Spinal cord (tissue), 10 donors: ENCODE results near the gene AUH. TPM values are rescaled to one million over a fixed set of nuclear protein-coding genes. Genes with fewer than 3 reads are reported as not detected.
A peak's percentile ranks its signal among the peaks of the same experiment; 100 is the strongest.

ENCODE experiments used
- DNase-seq, 6 donors: peaks; one replicate each; pipeline versions ENCODE4 v3.0.0 to v3.0.0-alpha.2; 2013 to 2015; ENCODE audit warnings: low spot score in 6 of 6, low read depth in 4 of 6
- H3K27ac ChIP-seq: one replicate; pipeline ENCODE4 v1.5.1; 2013; ENCODE audit warnings: low read depth, low read length, control low read depth
- H3K27me3 ChIP-seq: one replicate; pipeline ENCODE4 v1.6.1; 2013; ENCODE audit warnings: low read length; ENCODE audit not compliant: control insufficient read depth, insufficient read depth
- H3K36me3 ChIP-seq: one replicate; pipeline ENCODE4 v1.6.1; 2013; ENCODE audit warnings: low read length; ENCODE audit not compliant: control insufficient read depth, insufficient read depth
- H3K4me1 ChIP-seq: one replicate; pipeline ENCODE4 v1.6.1; 2013; ENCODE audit warnings: low read length; ENCODE audit not compliant: control insufficient read depth, insufficient read depth
- H3K4me3 ChIP-seq: one replicate; pipeline ENCODE4 v1.5.1; 2013; ENCODE audit warnings: low read depth, low read length, control low read depth
- H3K9me3 ChIP-seq: one replicate; pipeline ENCODE4 v1.6.1; 2013; ENCODE audit warnings: low read length; ENCODE audit not compliant: control insufficient read depth, insufficient read depth
- WGBS: methylation state at CpG from one replicate; pipeline ENCODE4 v1.1.5; 2013; ENCODE audit warnings: missing lambda C conversion rate; ENCODE audit not compliant: insufficient coverage; 5-methylcytosine and 5-hydroxymethylcytosine counted together
- polyA plus RNA-seq, 2 donors: library from polyadenylated mRNA; unstranded; fragments of 120-200 nt; gene quantifications; one replicate each; pipeline ENCODE4 v1.2.1, GENCODE V29; 2013; ENCODE audit not compliant: insufficient read length in 2 of 2
- total RNA-seq, 2 donors: library from RNA; depleted of rRNA in 1 of 2; stranded (reverse); fragments of 120-200 nt in 1 of 2; fragments of >200 nt in 1 of 2; gene quantifications; one replicate each; pipeline versions ENCODE4 v1.2.3 to v1.2.4, GENCODE V29; 2013 to 2014
- donor health status: healthy.

Gene AUH
- total and polyA plus RNA-seq, 4 donors, result 19.6 to 34.8 (median 26.5) TPM

GRCh38 chr9:91289244-91289643 is 72.5 kb downstream of the AUH start:
- no CpG with 5 or more reads among the region's 1 CpG for WGBS
- Histone ChIP-seq H3K9me3 (no peaks in the 10 kb centered on the region), H3K4me3 (no peak overlapping the region), H3K4me1 (no peaks in the 10 kb centered on the region), H3K27me3 (no peaks in the 10 kb centered on the region), H3K36me3 (peaks cover 3% of the 10 kb centered on the region), H3K27ac (no peak overlapping the region)
- peak in 1 of 6 donors; percentile 32 for DNase-seq

- WGBS, result 33% methylated on average over 1 of the region's 6 CpGs
These were observed 75.9 kb downstream of the AUH start for GRCh38 chr9:91285729-91286353.

GRCh38 chr9:91282292-91282691 is 79.4 kb downstream of the AUH start:
- no peak overlapping the region for H3K4me3 ChIP-seq
- DNase-seq, result no peak
- H3K27ac ChIP-seq, result no peak overlapping the region
- WGBS, result 100% methylated on average over 1 of the region's 3 CpGs
- no peaks in the 10 kb centered on the region for H3K27me3 ChIP-seq
- H3K9me3 ChIP-seq, result no peaks in the 10 kb centered on the region
- H3K36me3 ChIP-seq, result no peaks in the 10 kb centered on the region
- H3K4me1 ChIP-seq, result no peaks in the 10 kb centered on the region

More at GRCh38 chr9:91285729-91286353, 75.9 kb downstream of the AUH start:
- H3K27ac ChIP-seq, result no peak overlapping the region
- no peak overlapping the region for H3K4me3 ChIP-seq
- no peaks in the 10 kb centered on the region for H3K4me1 ChIP-seq
- H3K36me3 ChIP-seq, result no peaks in the 10 kb centered on the region
- peak in 2 of 6 donors; percentile 26 to 41 for DNase-seq
- H3K27me3 ChIP-seq, result no peaks in the 10 kb centered on the region
- no peaks in the 10 kb centered on the region for H3K9me3 ChIP-seq

GRCh38 chr9:91279296-91280204 is 82.2 kb downstream of the AUH start:
- Histone ChIP-seq H3K4me3 (no peak overlapping the region), H3K27me3 (no peaks in the 10 kb centered on the region), H3K4me1 (no peaks in the 10 kb centered on the region), H3K9me3 (no peaks in the 10 kb centered on the region), H3K36me3 (no peaks in the 10 kb centered on the region), H3K27ac (no peak overlapping the region)
- WGBS, result 88% methylated on average over 5 of the region's 8 CpGs
- DNase-seq, result no peak

GRCh38 chr9:91276513-91276912 is 85.2 kb downstream of the AUH start:
- DNase-seq, result no peak
- no peak overlapping the region for H3K27ac ChIP-seq
- no peaks in the 10 kb centered on the region for H3K36me3 ChIP-seq
- H3K27me3 ChIP-seq, result no peaks in the 10 kb centered on the region
- peaks cover 2% of the 10 kb centered on the region for H3K4me1 ChIP-seq
- no peaks in the 10 kb centered on the region for H3K9me3 ChIP-seq
- no CpG with 5 or more reads among the region's 3 CpGs for WGBS
- no peak overlapping the region for H3K4me3 ChIP-seq

- H3K4me3 ChIP-seq, result no peak overlapping the region
- DNase-seq, result peak in 1 of 6 donors; percentile 25
- no peaks in the 10 kb centered on the region for H3K27me3 ChIP-seq
- no peaks in the 10 kb centered on the region for H3K9me3 ChIP-seq
- no peak overlapping the region for H3K27ac ChIP-seq
- H3K4me1 ChIP-seq, result peaks cover 2% of the 10 kb centered on the region
- H3K36me3 ChIP-seq, result no peaks in the 10 kb centered on the region
- WGBS, result no CpG with 5 or more reads among the region's 1 CpG
These were observed 86.1 kb downstream of the AUH start for GRCh38 chr9:91275655-91276054.

DNA sequence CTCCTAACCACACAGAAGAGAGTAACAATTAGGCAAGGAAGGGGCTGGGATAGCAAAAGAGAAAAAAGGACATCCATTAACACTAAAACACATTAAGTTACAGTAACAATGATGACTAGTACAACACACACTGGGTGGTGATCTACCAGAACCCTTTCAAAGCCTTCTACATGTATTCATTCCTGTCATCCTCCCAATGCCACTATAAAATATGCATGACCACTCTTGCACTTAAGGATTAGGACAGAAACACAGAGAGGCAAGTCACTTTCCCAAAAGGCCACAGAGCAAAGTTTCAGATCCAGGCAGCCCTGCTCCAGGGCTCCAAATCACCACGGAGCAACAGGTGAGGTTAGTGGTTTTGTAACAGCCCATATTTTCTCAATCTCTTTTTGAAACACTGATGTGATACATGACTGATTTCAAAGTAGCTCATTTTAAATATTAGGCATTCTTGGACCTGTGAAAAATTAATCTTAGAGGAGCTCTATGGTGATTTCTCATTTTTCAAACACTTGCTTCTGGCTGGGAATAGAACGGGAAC is 86.7 kb downstream of the AUH start:
- Histone ChIP-seq H3K4me3 (no peak overlapping the region), H3K27ac (no peak overlapping the region), H3K9me3 (no peaks in the 10 kb centered on the region), H3K36me3 (no peaks in the 10 kb centered on the region), H3K27me3 (no peaks in the 10 kb centered on the region), H3K4me1 (peaks cover 4% of the 10 kb centered on the region)
- DNase-seq, result no peak
- 90% methylated on average over 2 of the region's 2 CpGs for WGBS

DNA sequence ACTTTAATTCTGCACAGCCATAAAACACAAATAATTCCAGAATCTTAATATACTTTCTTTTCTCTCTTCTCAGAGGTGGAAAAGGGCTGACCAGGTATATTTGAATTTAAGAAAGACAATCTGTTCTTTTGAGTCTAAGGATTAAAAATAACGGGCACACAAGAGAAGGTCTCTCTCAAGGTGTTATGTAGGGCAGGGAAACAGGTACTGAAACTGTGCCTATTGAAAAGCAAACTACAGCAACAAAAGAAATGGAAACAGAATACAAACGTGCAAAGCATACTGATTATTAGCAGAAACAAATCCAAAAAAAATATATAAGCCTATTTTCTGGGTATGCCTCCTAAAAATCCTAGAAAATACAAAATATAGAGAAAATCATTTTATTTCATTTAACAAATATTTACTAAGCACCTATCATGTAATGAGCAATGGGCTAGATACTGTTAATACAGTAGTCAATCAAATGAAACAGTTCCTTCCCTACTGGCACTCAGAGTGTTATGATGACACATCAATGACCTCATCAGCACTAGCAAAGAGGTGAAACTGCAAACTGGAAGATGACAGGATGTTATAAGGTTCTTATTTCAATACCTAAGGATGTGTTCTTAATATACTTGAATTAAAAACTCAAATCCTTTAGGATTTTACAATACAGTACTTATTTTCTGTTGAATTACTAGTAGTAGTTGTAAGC is 87.7 kb downstream of the AUH start:
- Histone ChIP-seq H3K36me3 (no peaks in the 10 kb centered on the region), H3K27ac (no peak overlapping the region), H3K4me1 (peaks cover 5% of the 10 kb centered on the region), H3K4me3 (no peak overlapping the region), H3K27me3 (no peaks in the 10 kb centered on the region), H3K9me3 (no peaks in the 10 kb centered on the region)
- no CpG with 5 or more reads among the region's 2 CpGs for WGBS
- no peak for DNase-seq

GRCh38 chr9:91271156-91271555 is 90.6 kb downstream of the AUH start:
- Histone ChIP-seq H3K9me3 (no peaks in the 10 kb centered on the region), H3K27me3 (no peaks in the 10 kb centered on the region), H3K4me3 (no peak overlapping the region), H3K4me1 (peaks cover 5% of the 10 kb centered on the region), H3K36me3 (no peaks in the 10 kb centered on the region), H3K27ac (no peak overlapping the region)
- WGBS, result no CpG with 5 or more reads among the region's 2 CpGs
- peak in 1 of 6 donors; percentile 79 for DNase-seq
